ENCODE data around the gene RAB3C.

GRCh38 chr5:58875599-58875998 is 292.7 kb downstream of the RAB3C start:
- no peak for TF ChIP-seq CTCF (IDR thresholded peaks at IDR 0.05; ENCODE audit: insufficient read depth, low read depth, low read length)
- TF ChIP-seq EZH2 (IDR thresholded peaks at IDR 0.05; ENCODE audit: insufficient read depth, low read length): no peak
